ENCODE measurements around the gene OR2AT4. TPM values are rescaled to one million over a fixed set of nuclear protein-coding genes. Genes with fewer than 3 reads are reported as not detected.

OR2AT4 gene
- total RNA-seq, 2 donors from 2014 or later = not detected

DNA sequence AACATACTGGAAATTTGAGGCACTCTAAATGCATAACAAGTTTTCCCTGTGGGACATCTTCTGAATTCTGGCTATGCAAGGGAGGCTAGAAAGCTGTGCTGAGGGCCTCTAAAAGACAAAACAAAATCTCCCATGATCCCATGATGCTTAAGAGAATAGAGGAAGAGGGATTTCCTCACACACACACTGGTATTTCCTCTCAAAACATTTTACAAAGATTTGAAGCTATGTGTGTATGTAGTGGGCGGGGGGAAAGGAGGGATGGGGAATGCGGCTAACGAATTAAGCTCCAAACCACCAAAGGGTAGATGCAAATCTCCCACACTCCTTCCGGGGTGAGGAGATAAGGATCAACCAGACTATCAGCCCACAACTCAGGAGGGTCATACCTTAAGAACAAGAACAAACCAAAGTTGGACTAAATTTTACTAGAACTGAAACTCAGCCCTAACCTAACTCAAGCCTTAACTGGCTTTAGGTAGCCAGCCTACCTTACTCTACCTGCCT, 6.0 kb downstream of the OR2AT4 start:
- Histone ChIP-seq H3K27me3 (no peaks in the 10 kb centered on the region), H3K9me3 (peaks cover 0 to 23% of the 10 kb centered on the region in 2 donors), H3K36me3 (no peaks in the 10 kb centered on the region), H3K4me1 (no peaks in the 10 kb centered on the region), H3K27ac (no peak overlapping the region), H3K4me3 (no peak overlapping the region)
- DNase-seq (ENCODE audit: low spot score) = no peak
- TF ChIP-seq, protein P1, sequence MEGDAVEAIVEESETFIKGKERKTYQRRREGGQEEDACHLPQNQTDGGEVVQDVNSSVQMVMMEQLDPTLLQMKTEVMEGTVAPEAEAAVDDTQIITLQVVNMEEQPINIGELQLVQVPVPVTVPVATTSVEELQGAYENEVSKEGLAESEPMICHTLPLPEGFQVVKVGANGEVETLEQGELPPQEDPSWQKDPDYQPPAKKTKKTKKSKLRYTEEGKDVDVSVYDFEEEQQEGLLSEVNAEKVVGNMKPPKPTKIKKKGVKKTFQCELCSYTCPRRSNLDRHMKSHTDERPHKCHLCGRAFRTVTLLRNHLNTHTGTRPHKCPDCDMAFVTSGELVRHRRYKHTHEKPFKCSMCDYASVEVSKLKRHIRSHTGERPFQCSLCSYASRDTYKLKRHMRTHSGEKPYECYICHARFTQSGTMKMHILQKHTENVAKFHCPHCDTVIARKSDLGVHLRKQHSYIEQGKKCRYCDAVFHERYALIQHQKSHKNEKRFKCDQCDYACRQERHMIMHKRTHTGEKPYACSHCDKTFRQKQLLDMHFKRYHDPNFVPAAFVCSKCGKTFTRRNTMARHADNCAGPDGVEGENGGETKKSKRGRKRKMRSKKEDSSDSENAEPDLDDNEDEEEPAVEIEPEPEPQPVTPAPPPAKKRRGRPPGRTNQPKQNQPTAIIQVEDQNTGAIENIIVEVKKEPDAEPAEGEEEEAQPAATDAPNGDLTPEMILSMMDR (IDR thresholded peaks at IDR 0.05) = no peak

DNA sequence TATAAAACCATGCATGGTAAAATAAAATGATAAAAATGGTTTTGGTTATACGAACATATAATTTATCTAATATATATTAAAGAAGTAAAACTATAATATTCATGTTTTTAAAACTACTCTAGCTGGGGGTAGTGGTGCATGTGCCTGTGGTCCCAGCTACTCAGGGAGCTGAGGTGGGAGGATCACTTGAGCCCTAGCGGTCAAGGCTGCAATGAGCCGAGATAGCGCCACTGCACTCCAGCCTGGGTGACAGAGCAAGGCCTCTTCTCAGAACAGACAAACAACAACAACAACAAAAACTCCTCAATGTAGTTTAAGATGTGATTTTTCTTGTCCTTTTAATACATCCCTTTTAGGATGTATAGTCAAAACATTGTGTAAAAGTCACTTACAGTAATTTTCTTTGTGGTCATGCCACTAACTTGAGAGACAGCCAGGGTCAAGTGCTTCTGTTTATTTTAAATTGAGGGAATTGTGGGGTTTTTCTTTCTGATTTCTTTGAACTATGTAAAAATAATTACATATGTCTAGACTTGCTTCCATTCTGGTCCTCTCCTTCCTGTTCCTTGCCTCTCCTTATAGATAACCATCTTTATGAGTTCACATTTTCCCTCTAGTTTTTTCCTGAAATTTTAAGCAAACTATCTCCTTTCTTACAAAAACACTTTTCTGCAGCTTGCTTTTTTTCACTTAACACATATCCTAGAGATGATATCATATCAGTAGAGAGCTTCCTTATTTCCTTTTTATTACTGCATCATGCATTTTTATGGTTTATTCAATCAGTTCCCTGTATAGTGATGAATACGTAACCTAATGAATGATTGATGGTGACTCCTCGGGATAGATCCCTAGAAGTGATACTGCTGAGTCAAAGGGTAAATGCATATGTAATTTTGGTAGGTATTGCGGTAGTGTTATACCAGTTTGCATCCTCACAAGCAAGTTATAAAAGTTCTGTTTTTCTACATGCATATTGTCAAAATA, 9.1 kb downstream of the OR2AT4 start:
- Histone ChIP-seq H3K4me3 (no peak overlapping the region), H3K27ac (no peak overlapping the region), H3K36me3 (no peaks in the 10 kb centered on the region), H3K4me1 (no peaks in the 10 kb centered on the region), H3K27me3 (no peaks in the 10 kb centered on the region), H3K9me3 (peaks cover 0 to 23% of the 10 kb centered on the region in 2 donors)
- no peak for DNase-seq (ENCODE audit: low spot score)
- TF ChIP-seq, protein P1 (IDR thresholded peaks at IDR 0.05) = no peak

DNA sequence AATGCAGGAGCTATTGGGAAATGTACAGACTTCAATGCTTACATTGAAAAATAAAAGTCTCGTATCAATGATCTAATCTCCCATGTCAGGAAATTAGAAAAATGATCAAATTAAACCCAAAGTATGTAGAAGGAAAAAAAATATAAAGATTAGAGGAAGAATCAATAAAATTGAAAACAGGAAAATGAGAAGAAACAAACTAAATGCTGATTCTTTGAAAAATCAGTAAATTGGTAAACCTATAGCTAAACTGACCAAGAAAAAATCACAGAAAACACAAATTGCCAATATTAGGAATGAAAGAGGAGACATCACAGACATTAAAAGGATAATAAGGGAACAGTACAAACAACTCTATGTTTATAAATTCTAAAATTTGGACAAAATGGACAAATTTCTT, 11.8 kb downstream of the OR2AT4 start:
- no peak for DNase-seq (ENCODE audit: low spot score)
- peaks cover 0 to under 1% of the 10 kb centered on the region in 2 donors for H3K9me3 ChIP-seq
- H3K4me1 ChIP-seq = no peaks in the 10 kb centered on the region
- TF ChIP-seq, protein P1 (IDR thresholded peaks at IDR 0.05) = no peak
- H3K27ac ChIP-seq = no peak overlapping the region
- H3K27me3 ChIP-seq = no peaks in the 10 kb centered on the region
- H3K36me3 ChIP-seq = no peaks in the 10 kb centered on the region
- no peak overlapping the region for H3K4me3 ChIP-seq

DNA sequence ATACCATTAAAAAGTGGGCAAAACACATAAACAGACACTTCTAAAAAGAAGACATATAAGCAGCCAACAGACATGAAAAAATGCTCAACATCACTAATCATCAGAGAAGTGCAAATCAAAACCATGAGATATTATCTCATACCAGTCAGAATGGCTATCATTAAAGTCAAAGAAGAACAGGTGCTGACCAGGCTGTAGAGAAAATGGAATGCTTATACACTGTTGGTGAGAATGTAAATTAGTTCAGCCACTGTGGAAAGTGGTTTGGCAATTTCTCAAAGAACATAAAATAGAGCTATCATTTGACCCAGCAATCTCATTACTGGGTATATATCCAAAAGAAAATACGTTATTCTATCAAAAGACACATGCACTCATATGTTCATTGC, 13.5 kb downstream of the OR2AT4 start:
- no peak overlapping the region for H3K4me3 ChIP-seq
- TF ChIP-seq, protein P1 (IDR thresholded peaks at IDR 0.05) = no peak
- no peak for DNase-seq (ENCODE audit: low spot score)
- no peaks in the 10 kb centered on the region for H3K36me3 ChIP-seq
- no peaks in the 10 kb centered on the region for H3K4me1 ChIP-seq
- no peak overlapping the region for H3K27ac ChIP-seq
- no peaks in the 10 kb centered on the region for H3K9me3 ChIP-seq
- H3K27me3 ChIP-seq = no peaks in the 10 kb centered on the region

DNA sequence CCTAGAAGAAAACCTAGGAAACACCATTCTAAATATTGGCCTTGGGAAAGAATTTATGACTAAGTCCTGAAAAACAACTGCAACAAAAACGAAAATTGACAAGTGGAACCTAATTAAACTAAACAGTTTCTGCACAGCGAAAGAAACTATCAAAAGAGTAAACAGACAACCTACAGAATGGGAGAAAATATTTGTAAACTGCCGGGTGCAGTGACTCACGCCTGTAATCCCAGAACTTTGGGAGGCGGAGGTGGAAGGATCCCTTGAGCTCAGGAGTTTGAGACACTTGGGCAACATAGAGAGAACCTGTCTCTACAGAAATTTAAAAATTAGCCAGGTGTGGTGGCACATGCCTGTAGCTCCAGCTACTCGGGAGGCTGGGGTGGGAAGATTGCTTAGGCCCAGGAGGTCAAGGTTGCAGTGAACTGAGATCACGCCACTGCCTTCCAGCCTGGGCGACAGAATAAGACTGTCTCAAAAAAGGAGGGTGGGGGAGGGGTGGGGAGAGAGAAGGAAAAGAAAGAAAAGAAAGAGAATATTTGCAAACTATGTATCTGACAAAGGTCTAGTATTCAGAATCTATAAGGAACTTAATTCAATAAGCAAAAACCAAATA, 14.0 kb downstream of the OR2AT4 start:
- no peaks in the 10 kb centered on the region for H3K27me3 ChIP-seq
- TF ChIP-seq, protein P1 (IDR thresholded peaks at IDR 0.05) = no peak
- H3K4me3 ChIP-seq = no peak overlapping the region
- no peaks in the 10 kb centered on the region for H3K9me3 ChIP-seq
- H3K36me3 ChIP-seq = no peaks in the 10 kb centered on the region
- no peak for DNase-seq (ENCODE audit: low spot score)
- no peaks in the 10 kb centered on the region for H3K4me1 ChIP-seq
- no peak overlapping the region for H3K27ac ChIP-seq

Data from right atrium auricular region (tissue), 2 donors.